ENCODE measurements around the gene MSRB1.

DNA sequence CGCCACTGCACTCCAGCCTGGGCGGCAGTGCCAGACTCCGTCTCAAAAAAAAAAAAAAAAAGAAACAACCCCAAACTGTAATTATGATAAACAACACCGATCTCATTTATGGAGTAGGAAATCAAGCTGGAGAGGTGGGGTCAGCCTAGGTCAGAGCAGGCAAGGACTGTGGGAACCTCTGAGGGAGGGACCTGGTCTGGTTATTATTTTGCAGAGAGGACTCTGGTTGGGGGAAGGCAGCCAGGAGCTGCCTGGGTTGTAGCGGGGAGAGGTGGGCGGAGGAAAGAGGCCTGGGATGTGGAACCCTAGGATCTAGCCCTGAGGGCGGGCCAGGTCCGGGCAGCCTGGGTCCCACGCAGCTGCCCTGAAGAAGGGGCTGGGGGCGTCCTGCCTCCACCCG lies 13.9 kb downstream of the MSRB1 start:
- TF ChIP-seq GATA3 (IDR thresholded peaks at IDR 0.05; ENCODE audit: low read depth, low read length) (no peak), GATA2 (IDR thresholded peaks at IDR 0.05; ENCODE audit: low read depth, low read length) (no peak)

Measured in SH-SY5Y (cell line).